ENCODE data around the gene STXBP5. TPM values are rescaled to one million over a fixed set of nuclear protein-coding genes. Genes with fewer than 3 reads are reported as not detected.
A peak's percentile ranks its signal among the peaks of the same experiment; 100 is the strongest.

The STXBP5 gene
- total and polyA plus RNA-seq, 2 donors (not counting 1 experiment from before 2014, with no cell fraction given) = 4.6 to 24.1 TPM

DNA sequence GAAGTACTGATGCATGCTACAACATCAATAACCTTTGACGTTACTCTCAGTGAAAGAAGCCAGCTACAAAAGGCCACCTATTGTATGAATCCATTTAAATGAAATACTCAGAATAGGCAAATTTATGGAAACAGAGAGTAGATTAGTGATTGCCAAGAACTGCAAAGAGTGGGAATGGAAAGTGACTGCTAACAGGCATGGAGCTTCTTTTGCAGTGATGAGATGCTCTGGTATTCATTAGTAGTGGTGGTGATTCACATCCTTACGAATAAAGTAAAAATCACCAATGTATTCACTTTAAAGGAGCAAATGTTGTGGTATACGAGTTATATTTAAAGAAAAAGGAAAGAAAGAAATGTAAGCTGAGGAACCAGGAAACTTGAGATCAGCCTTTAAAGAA is 177.5 kb downstream of the STXBP5 start:
- DNase-seq = no peak
- Histone ChIP-seq H4K20me1 (ENCODE audit: control insufficient read depth, insufficient read depth, low read length, poor library complexity, severe bottlenecking) (no peaks in the 10 kb centered on the region), H2AFZ (ENCODE audit: insufficient read depth, low read depth, low read length, poor library complexity, severe bottlenecking) (no peak overlapping the region), H3K27me3 (replicated peaks in 1 of 4; ENCODE audit: control extremely low read depth in 1 of 4, control insufficient read depth in 3 of 4, insufficient read depth in 4 of 4, low read length in 3 of 4) (no peaks in the 10 kb centered on the region), H3K9me3 (ENCODE audit: control extremely low read depth in 1 of 3, control insufficient read depth in 2 of 3, insufficient read depth in 1 of 3, low read length in 2 of 3) (no peaks in the 10 kb centered on the region), H3K9ac (ENCODE audit: low read length) (no peak overlapping the region), H3K36me3 (replicated peaks in 1 of 2; ENCODE audit: control extremely low read depth in 1 of 2, control insufficient read depth in 1 of 2, extremely low read depth in 1 of 2, insufficient read depth in 2 of 2, low read length in 1 of 2) (peaks cover 6 to 8% of the 10 kb centered on the region in 2 experiments), H3K79me2 (ENCODE audit: control insufficient read depth, insufficient read depth, low read length) (no peaks in the 10 kb centered on the region), H3K4me1 (ENCODE audit: control insufficient read depth in 2 of 2, insufficient read depth in 2 of 2, low read length in 2 of 2) (no peaks in the 10 kb centered on the region), H3K4me3 (ENCODE audit: control extremely low read depth in 1 of 5, extremely low read depth in 1 of 5, insufficient read depth in 1 of 5, low read depth in 2 of 5, low read length in 4 of 5) (no peak overlapping the region), H3K4me2 (replicated peaks; ENCODE audit: low read depth, low read length, poor library complexity, severe bottlenecking) (no peak overlapping the region), H3K27ac (ENCODE audit: low read length in 2 of 2) (no peak overlapping the region)
- CTCF ChIA-PET = interaction anchor here (2.4 kb wide), 1 partner anchor 15 kb away, joined by 5 read pairs; no protein-coding TSS in a partner anchor
- no peak for TF ChIP-seq EZH2 (IDR thresholded peaks at IDR 0.05; ENCODE audit: borderline replicate concordance, insufficient read depth, low read depth, low read length, poor library complexity, severe bottlenecking)
- TF ChIP-seq, protein P1, sequence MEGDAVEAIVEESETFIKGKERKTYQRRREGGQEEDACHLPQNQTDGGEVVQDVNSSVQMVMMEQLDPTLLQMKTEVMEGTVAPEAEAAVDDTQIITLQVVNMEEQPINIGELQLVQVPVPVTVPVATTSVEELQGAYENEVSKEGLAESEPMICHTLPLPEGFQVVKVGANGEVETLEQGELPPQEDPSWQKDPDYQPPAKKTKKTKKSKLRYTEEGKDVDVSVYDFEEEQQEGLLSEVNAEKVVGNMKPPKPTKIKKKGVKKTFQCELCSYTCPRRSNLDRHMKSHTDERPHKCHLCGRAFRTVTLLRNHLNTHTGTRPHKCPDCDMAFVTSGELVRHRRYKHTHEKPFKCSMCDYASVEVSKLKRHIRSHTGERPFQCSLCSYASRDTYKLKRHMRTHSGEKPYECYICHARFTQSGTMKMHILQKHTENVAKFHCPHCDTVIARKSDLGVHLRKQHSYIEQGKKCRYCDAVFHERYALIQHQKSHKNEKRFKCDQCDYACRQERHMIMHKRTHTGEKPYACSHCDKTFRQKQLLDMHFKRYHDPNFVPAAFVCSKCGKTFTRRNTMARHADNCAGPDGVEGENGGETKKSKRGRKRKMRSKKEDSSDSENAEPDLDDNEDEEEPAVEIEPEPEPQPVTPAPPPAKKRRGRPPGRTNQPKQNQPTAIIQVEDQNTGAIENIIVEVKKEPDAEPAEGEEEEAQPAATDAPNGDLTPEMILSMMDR (IDR thresholded peaks at IDR 0.05) = no peak
- H3K4me3 Mint-ChIP-seq = no peak overlapping the region
- intact Hi-C loops (cut with micrococcal nuclease) = no loop called here
- WGBS (ENCODE audit: insufficient coverage) = 100% methylated on average over 1 of the region's 3 CpGs
- no peak overlapping the region for H3K27ac Mint-ChIP-seq
- POLR2A ChIA-PET = no interaction called here
- H3K4me1 Mint-ChIP-seq = no peaks in the 10 kb centered on the region
- no peaks in the 10 kb centered on the region for H3K27me3 Mint-ChIP-seq
- H3K9me3 Mint-ChIP-seq (ENCODE audit: insufficient read depth) = no peaks in the 10 kb centered on the region
- ATAC-seq (ENCODE audit: low read depth) = no peak

DNA sequence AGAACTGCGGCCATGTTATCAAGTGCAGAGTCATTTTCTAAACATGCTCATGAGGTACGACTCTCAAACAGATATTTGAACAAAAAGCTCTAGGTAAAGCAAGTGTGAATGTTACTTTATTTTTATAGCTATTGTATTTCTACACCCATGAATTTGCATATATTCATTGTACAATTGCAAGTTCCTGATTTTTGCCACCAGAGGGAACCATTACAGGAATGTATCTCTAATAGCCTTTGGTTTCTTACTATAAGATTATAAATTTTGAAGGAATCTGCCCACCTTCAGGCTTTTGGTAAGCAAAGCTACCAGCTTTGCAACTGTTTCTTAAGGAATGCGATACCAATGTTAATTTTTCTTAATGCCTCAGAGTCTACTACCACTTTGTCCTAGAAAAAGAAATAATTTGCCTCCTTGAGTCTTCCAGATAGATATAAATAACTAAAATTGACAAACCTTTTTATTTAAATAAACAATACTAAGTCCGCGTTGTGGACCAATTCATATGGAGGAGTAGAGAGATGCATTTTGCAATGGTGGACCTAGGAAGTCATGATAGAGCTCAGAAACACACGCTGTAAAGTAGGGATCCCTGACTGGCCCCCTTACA is 178.8 kb downstream of the STXBP5 start:
- no peaks in the 10 kb centered on the region for H3K4me1 Mint-ChIP-seq
- no CpG with 5 or more reads among the region's 6 CpGs for WGBS (ENCODE audit: insufficient coverage)
- no peaks in the 10 kb centered on the region for H3K9me3 ChIP-seq (ENCODE audit: control extremely low read depth in 1 of 3, control insufficient read depth in 2 of 3, insufficient read depth in 1 of 3, low read length in 2 of 3)
- H2AFZ ChIP-seq (ENCODE audit: insufficient read depth, low read depth, low read length, poor library complexity, severe bottlenecking) = no peak overlapping the region
- H3K4me3 ChIP-seq (ENCODE audit: control extremely low read depth in 1 of 5, extremely low read depth in 1 of 5, insufficient read depth in 1 of 5, low read depth in 2 of 5, low read length in 4 of 5) = no peak overlapping the region
- H4K20me1 ChIP-seq (ENCODE audit: control insufficient read depth, insufficient read depth, low read length, poor library complexity, severe bottlenecking) = no peaks in the 10 kb centered on the region
- H3K27me3 Mint-ChIP-seq = no peaks in the 10 kb centered on the region
- no peak overlapping the region for H3K4me3 Mint-ChIP-seq
- no peak overlapping the region for H3K4me2 ChIP-seq (replicated peaks; ENCODE audit: low read depth, low read length, poor library complexity, severe bottlenecking)
- ATAC-seq (ENCODE audit: low read depth) (no peak), DNase-seq (no peak)
- peaks cover 6 to 8% of the 10 kb centered on the region in 2 experiments for H3K36me3 ChIP-seq (replicated peaks in 1 of 2; ENCODE audit: control extremely low read depth in 1 of 2, control insufficient read depth in 1 of 2, extremely low read depth in 1 of 2, insufficient read depth in 2 of 2, low read length in 1 of 2)
- H3K4me1 ChIP-seq (ENCODE audit: control insufficient read depth in 2 of 2, insufficient read depth in 2 of 2, low read length in 2 of 2) = no peaks in the 10 kb centered on the region
- H3K9ac ChIP-seq (ENCODE audit: low read length) = no peak overlapping the region
- no peak overlapping the region for H3K27ac Mint-ChIP-seq
- no peaks in the 10 kb centered on the region for H3K9me3 Mint-ChIP-seq (ENCODE audit: insufficient read depth)
- ChIA-PET POLR2A (no interaction called here), CTCF (interaction anchor here (2.4 kb wide), 1 partner anchor 13 kb away, joined by 5 read pairs; no protein-coding TSS in a partner anchor)
- no peak overlapping the region for H3K27ac ChIP-seq (ENCODE audit: low read length in 2 of 2)
- H3K79me2 ChIP-seq (ENCODE audit: control insufficient read depth, insufficient read depth, low read length) = no peaks in the 10 kb centered on the region
- intact Hi-C loops (cut with micrococcal nuclease) = no loop called here
- TF ChIP-seq EZH2 (IDR thresholded peaks at IDR 0.05; ENCODE audit: borderline replicate concordance, insufficient read depth, low read depth, low read length, poor library complexity, severe bottlenecking) = no peak
- TF ChIP-seq, protein P1 (IDR thresholded peaks at IDR 0.05) = peak; percentile 52
- no peaks in the 10 kb centered on the region for H3K27me3 ChIP-seq (replicated peaks in 1 of 4; ENCODE audit: control extremely low read depth in 1 of 4, control insufficient read depth in 3 of 4, insufficient read depth in 4 of 4, low read length in 3 of 4)
